ENCODE results near the gene CDH23.

DNA sequence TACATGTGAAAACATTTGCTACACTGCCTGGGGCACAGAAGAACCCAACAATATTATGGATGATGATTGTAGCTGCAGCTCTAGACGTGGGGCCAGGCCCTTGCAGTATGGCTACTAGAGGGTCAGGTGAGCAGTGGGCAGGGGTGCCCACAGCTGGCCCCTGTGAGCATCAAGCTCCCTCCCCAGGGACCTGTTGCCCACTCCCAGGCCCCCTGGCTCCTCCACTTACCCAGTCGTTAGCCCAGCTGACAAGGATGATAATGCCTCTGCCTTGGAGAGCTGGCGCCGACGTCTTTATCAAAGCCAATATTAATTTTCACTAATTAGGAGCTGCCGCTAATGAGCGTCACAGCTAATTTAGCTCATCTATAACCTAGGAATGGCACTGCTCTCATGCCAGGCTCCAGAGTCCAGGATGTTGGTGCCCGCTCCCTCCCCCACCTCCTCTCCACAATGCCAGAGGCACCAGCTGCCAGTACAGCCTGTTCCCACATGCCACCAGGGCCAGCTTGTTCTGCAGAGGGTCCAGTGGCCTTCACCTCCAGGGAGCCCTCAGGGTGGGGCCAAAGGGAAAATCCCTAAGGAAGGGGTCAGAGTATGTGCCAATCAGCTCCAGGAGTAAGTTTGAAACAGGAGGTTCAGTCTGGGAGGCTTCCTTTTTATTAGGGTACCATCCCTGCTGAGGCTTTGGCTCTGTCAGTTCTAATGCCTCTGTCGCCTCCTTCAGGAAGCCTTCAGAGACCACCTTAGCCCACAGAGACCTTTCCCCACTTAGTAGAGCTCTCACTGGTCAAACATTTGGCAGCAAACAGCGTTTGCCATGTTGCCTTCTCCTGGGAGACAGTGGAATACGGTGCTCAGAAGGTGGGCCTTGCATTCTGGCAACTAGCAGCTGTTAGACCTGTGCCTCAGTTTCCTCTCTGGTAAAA, 77.2 kb downstream of the CDH23 start:
- TF ChIP-seq, protein P1, sequence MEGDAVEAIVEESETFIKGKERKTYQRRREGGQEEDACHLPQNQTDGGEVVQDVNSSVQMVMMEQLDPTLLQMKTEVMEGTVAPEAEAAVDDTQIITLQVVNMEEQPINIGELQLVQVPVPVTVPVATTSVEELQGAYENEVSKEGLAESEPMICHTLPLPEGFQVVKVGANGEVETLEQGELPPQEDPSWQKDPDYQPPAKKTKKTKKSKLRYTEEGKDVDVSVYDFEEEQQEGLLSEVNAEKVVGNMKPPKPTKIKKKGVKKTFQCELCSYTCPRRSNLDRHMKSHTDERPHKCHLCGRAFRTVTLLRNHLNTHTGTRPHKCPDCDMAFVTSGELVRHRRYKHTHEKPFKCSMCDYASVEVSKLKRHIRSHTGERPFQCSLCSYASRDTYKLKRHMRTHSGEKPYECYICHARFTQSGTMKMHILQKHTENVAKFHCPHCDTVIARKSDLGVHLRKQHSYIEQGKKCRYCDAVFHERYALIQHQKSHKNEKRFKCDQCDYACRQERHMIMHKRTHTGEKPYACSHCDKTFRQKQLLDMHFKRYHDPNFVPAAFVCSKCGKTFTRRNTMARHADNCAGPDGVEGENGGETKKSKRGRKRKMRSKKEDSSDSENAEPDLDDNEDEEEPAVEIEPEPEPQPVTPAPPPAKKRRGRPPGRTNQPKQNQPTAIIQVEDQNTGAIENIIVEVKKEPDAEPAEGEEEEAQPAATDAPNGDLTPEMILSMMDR (IDR thresholded peaks at IDR 0.05), result no peak
- TF ChIP-seq POLR2A (IDR thresholded peaks at IDR 0.05), result no peak
